ENCODE data around the gene MXRA8. TPM values are rescaled to one million over a fixed set of nuclear protein-coding genes. Genes with fewer than 3 reads are reported as not detected.

MXRA8 gene
- total RNA-seq, 4 donors from 2014 or later: 48.8 to 226 (median 163) TPM

GRCh38 chr1:1388078-1388472 lies 29.7 kb upstream of the MXRA8 start:
- TF ChIP-seq, protein P1, sequence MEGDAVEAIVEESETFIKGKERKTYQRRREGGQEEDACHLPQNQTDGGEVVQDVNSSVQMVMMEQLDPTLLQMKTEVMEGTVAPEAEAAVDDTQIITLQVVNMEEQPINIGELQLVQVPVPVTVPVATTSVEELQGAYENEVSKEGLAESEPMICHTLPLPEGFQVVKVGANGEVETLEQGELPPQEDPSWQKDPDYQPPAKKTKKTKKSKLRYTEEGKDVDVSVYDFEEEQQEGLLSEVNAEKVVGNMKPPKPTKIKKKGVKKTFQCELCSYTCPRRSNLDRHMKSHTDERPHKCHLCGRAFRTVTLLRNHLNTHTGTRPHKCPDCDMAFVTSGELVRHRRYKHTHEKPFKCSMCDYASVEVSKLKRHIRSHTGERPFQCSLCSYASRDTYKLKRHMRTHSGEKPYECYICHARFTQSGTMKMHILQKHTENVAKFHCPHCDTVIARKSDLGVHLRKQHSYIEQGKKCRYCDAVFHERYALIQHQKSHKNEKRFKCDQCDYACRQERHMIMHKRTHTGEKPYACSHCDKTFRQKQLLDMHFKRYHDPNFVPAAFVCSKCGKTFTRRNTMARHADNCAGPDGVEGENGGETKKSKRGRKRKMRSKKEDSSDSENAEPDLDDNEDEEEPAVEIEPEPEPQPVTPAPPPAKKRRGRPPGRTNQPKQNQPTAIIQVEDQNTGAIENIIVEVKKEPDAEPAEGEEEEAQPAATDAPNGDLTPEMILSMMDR (IDR thresholded peaks at IDR 0.05; ENCODE audit: low read depth): no peak

GRCh38 chr1:1387098-1388077 lies 29.0 kb upstream of the MXRA8 start:
- TF ChIP-seq, protein P1 (IDR thresholded peaks at IDR 0.05; ENCODE audit: low read depth): no peak

- TF ChIP-seq, protein P1 (IDR thresholded peaks at IDR 0.05; ENCODE audit: low read depth): no peak
These were observed 27.6 kb upstream of the MXRA8 start for GRCh38 chr1:1385931-1386330.

DNA sequence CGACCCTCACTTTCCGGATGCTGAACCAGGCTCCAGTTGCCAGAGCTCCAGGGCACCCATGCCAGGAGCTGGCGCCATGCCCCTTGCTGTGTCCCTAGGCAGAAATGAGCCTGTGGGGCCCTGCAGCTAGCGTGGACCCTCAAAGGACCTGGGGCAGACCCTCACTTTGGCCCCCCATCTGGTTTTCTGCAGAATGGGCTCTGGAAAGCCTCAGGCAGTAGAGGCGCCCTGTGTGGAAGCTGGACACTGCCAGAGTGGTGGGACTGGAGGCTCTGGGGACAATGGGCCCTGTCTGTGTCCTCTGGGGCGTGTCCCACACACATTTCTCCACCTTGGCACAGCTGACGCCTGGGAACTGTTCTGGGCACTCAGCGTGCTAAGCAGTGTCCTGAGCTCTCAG lies 22.9 kb upstream of the MXRA8 start:
- TF ChIP-seq, protein P1 (IDR thresholded peaks at IDR 0.05; ENCODE audit: low read depth): no peak

- TF ChIP-seq, protein P1 (IDR thresholded peaks at IDR 0.05; ENCODE audit: low read depth): no peak
These were observed 22.5 kb upstream of the MXRA8 start for GRCh38 chr1:1380860-1381259.

- TF ChIP-seq, protein P1 (IDR thresholded peaks at IDR 0.05; ENCODE audit: low read depth): no peak
These were observed 19.3 kb upstream of the MXRA8 start for GRCh38 chr1:1377540-1378205.

DNA sequence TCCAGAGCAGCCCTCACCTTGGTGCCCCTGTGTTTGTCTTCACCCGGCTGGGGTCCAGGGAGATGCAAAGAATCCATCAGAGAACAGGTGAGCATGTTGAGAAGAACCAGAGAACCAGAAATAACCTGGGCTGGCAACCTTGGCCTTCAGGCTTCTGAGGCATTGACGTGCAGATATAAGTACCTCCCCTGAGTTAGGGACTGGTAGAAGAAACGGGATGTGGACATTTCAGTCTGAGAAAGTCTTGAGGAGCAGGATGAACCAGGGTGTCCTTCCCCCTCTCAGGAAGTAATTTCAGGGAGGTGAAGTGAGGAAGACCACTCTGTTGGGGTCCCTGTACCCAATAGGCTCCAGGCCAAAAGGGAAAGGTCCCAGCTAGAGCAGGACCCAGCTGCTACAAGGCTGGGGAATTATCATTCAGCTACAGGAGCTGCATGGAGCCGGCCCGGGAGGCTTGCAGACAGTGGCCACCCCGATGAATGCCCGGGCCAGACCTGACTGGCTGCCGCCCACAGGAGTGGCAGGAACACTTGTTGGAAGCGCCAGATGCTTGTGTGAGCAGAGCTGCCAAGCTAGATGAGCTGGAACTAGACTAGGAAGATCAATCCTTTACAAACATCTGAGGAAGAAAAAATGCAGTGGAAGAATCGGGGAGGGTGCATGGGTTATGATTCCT lies 18.3 kb upstream of the MXRA8 start:
- TF ChIP-seq, protein P1 (IDR thresholded peaks at IDR 0.05; ENCODE audit: low read depth): no peak

All from subcutaneous adipose tissue (tissue), 4 donors.